ELF-1 (cell line): ENCODE results near the gene SLC22A4.

ENCODE experiments used
- DNase-seq: peaks from one replicate; pipeline ENCODE4 v3.0.0-alpha.2; 2016; ENCODE audit warnings: low read depth, low spot score

The SLC22A4 gene

DNA sequence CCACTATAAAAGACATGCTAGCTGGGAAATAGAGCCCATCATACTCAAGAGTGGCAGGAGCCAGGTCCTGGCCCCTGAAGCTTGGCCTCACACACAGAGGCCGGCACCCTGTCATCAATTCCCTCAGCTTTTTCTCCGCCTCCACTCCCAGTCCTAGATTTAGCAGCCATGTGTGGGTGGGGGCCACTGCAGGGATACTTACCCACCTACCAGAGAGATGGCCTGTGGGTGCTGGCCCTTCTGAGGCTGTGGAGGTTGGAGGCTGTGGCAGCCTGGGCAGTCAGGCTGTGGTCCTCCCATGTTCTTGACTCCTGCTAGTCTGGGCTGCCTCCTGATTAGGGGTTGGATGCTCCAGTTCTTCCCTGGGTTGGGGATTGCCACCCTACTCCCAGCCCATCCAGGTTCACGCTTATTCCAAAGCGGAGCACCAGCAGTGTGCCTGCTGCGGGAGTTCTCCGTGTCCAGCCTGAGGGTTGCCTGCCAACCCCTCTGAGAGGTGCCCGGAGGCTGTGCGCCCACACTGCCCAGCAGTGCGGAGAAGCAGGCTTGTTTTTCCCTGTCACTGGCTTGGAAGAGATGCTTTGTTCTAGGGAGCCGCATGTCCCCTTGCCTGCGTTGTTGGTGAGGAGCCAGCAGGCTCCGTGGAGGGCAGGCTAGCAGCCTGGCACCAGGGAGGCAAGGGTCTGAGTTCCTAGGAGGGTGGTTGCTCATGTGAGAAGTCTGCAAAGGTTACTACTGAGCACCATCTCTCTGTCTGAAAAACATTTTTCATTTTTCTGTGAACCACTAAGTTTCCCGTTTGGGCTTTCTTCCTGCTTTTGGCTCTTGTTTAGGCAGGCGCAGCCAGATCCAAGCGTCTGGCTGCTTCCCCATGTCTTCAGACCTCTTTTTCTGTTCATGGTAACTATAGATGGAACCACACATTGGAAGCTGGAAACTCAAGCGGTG, 82.8 kb downstream of the SLC22A4 start:
- DNase-seq, result no peak

GRCh38 chr5:132377738-132378137, 83.5 kb downstream of the SLC22A4 start:
- DNase-seq, result no peak

DNA sequence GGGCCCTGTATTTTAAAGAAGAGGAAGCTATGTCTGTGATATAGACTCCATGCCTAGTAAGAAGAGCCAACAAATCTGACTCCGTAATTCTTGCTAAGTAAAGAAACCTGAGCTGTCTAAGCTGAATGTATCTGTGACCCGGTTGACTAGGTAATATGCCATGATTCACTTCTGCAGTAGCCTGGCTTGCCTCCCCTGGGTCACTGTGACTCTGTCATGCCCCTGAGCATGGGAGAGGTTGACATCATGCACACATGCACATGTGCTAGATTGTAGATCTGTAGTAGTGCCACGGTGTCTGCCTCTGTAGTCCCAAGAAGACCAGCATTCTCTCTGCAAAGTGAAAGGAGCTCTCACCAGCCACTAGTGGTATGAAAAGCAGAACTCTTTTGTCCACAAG, 84.4 kb downstream of the SLC22A4 start:
- DNase-seq, result no peak

GRCh38 chr5:132380047-132380446, 85.9 kb downstream of the SLC22A4 start:
- no peak for DNase-seq

- DNase-seq, result no peak
Measured at GRCh38 chr5:132380741-132381140, 86.5 kb downstream of the SLC22A4 start.

DNA sequence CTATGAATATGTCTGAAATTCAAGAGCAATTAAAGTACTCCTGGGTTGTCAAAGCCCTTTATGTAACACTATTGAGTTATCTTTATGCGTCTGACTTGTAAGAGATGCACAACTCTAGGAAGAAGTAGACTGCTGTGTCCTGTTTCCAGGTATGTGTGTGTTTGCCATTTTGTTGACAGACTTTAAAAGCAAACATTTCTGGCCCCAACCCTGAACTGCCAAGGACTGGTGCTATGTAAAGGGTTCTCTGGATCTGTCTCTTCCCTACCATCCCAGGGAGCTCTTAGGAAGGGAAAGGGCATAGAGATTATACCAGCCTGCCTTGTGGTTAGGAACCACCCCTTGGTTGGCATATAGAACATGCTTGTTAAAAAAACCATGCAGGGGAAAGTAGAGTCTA, 87.4 kb downstream of the SLC22A4 start:
- DNase-seq, result no peak

DNA sequence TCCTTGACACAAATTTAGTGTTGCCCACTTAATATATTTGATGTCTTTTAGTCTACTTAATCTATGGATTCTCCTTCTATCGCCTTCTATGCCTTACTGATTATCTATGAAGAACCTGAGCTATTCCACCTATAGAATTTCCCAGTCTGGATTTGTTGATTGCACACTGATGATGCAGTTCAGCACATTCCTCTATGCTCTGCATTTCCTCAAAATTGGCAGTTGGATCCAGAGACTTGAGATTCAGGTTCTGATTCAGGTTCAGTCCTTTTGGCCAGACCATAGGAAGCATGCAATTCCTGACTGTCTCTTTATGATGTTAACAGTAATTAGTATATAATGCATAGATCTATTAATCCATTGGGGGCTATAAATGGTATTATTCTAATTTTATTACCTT, 89.1 kb downstream of the SLC22A4 start:
- no peak for DNase-seq

GRCh38 chr5:132383984-132384383, 89.8 kb downstream of the SLC22A4 start:
- DNase-seq, result no peak

GRCh38 chr5:132384506-132385050, 90.4 kb downstream of the SLC22A4 start:
- DNase-seq, result no peak

GRCh38 chr5:132385326-132386105, 91.3 kb downstream of the SLC22A4 start:
- DNase-seq, result peak; percentile 39

GRCh38 chr5:132386644-132387286, 92.6 kb downstream of the SLC22A4 start:
- DNase-seq, result peak; percentile 84

DNA sequence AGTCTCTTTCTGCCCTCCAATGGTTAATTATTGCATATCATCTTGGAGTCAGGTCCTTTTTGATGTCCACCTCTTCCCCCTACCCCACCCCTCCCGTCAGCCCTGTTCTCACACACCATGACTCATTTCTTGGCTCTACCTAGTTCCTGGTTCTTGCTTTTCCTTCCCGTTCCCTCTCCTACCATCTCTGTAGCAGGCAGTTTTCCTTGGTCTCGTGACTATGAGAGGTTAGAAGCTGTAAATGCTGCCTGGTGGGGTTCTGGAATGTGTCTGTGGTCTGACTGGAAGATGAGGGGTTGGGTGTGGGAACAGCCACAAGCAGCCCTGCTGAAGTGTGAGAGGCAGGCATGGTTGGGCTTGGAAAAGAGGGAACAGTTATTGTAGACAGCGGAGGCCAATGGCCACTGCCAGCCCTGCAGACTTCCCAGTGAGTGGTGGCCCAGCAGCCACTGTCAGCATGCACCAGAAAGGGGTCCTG, 93.5 kb downstream of the SLC22A4 start:
- DNase-seq, result peak; percentile 94

DNA sequence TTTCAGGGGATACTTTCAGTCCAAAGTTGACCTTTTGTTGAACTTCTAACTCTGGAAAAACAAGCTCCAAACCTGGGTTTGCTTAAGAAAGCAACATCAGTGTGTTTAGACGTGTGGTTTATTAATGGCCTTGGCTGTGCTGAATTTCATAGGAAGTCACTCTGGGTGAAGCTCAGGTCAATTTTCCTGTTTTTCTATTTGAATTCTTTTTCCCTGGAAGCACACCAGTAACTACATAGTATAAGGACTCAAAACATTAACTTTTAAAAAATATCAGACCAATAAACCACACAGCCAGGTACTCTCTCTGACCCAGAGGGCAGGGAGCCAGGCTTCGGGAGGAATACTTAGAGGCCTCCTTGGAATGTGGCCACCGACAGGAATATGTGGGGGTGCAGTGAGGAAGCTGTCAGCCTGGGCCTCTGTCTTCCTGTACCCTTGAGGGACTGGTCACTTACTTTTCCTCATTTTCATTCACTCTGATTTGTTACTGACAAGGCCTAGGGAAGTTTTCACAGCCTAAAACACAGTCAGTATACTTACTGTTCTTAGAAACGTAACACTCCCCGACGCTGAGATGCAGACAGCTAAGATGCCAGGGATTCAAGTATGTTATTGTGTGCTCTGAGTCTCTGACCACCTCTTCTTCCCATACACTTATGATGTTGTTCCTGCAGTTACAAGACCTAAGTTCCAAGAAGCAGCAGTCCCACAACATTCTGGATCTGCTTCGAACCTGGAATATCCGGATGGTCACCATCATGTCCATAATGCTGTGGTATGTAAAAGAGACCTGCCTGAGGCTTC, 94.3 kb downstream of the SLC22A4 start:
- no peak for DNase-seq

- no peak for DNase-seq
Measured at GRCh38 chr5:132389051-132389331, 94.8 kb downstream of the SLC22A4 start.

GRCh38 chr5:132389585-132390286, 95.5 kb downstream of the SLC22A4 start:
- DNase-seq, result peak; percentile 91

DNA sequence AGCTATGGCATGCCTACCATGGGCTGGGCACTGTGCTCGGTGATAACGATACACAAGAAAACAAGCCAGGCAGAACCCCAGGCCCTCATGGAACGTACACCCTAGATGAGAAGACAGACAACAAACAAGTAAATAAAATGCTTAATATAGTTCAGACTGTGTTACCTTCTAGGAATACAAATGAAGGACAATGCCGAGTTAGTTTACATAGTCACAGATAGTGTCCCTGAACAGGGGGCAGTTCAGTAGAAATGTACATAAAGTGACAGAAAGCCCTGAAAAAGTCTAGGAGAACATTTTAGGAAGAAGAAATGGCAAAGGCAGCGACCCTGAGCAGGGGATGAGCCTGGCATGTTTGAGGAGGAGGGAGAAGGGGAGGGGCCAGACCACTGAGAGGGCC, 97.1 kb downstream of the SLC22A4 start:
- no peak for DNase-seq

DNA sequence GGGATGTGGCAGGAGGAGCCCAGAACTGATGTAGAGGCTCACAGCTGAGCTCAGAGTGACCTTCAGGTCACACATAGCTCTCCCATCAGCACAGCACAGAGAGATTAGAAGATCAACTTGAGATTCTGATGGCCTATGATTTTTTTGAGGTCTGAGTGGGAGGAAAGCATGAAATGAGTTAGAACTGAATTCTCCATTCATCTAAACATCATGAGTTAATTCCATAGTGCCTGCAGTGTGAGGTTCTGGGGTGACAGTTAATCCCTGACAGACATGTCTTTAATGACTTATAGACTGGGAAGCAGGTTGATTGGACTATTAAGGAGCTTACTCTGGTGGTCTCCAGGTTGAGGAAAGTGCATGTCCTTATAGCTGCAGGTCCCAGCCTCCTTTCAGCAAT, 97.7 kb downstream of the SLC22A4 start:
- no peak for DNase-seq

- DNase-seq, result no peak
Measured at GRCh38 chr5:132392411-132392810, 98.2 kb downstream of the SLC22A4 start.

GRCh38 chr5:132392978-132393825, 99.0 kb downstream of the SLC22A4 start:
- DNase-seq, result no peak
